ENCODE measurements around the gene CPXM1.
A peak's percentile ranks its signal among the peaks of the same experiment; 100 is the strongest.

The CPXM1 gene

DNA sequence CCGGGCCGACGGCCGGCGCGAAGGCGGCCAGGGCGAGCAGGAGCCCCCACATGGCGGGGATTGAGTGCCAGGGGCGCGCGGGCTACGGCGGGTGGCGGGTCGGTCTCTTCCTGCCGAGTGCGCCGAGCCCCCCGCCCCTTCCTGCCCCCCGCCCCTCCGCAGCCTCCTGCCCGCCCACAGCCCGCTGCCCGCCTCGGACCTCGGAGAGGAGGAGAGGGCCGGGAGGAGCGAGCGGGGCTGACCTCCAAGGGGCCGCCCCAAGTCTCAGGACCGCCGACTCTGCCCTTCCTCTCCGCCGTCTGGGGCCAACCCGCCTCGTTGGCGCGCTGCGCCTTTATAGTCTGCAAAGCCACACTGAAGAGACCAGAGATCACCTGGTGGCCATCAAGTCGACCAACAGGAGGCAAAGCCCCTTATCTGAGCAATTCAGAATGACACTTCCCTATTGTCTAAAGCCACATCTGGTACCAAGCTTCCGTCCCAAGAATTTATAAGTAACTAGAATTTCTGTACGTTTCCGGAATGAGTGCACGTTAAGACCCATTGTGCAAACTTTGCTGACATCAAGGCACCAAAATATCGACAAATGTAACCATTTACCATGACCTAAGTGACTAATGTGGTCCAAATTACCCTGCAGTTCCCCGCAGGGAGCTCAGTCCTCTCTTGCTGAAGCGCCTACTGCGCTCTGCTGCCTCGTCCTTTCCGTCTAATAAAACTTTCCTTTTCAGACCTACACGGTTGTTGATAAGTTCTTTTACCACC is at the start of gene CPXM1:
Gene CPXM1, minus strand, starts transcription at position 107 of the 765 bp plus-strand sequence. Its CDS starts 55 bp downstream, at position 52.
- peak within 1 kb of the TSS; percentile 92 for H3K27ac Mint-ChIP-seq
- peaks cover 56% of the 10 kb centered on the region for H3K27me3 Mint-ChIP-seq
- H3K9me3 Mint-ChIP-seq: no peaks in the 10 kb centered on the region
- peak within 1 kb of the TSS; percentile 89 for H3K4me3 Mint-ChIP-seq
- H3K4me1 Mint-ChIP-seq (ENCODE audit: low read depth): peaks cover 27% of the 10 kb centered on the region
- peaks cover 4% of the 10 kb centered on the region for H3K36me3 Mint-ChIP-seq (ENCODE audit: low read depth)

DNA sequence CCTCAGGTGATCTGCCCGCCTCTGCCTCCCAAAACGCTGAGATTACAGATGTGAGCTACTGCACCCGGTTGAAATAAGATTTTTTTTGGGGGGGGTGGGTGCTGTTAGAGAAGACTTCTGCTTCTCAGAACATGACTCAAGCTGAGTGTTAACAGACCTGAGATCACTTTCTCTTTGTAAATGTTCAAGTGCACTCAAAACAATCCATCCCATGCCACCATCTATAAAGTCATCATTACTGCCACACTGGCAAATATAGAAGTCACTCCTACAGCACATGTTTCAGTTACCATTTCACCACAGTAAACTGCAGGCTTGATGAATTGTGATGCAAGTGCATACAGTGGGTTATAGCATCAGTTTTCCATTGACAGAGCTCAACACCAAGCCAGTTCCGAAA is 49.1 kb upstream of the CPXM1 start:
- Mint-ChIP-seq H3K4me1 (ENCODE audit: low read depth) (peaks cover 31% of the 10 kb centered on the region), H3K4me3 (no peak overlapping the region), H3K27ac (no peak overlapping the region), H3K36me3 (ENCODE audit: low read depth) (peaks cover 17% of the 10 kb centered on the region), H3K27me3 (no peaks in the 10 kb centered on the region), H3K9me3 (no peaks in the 10 kb centered on the region)

DNA sequence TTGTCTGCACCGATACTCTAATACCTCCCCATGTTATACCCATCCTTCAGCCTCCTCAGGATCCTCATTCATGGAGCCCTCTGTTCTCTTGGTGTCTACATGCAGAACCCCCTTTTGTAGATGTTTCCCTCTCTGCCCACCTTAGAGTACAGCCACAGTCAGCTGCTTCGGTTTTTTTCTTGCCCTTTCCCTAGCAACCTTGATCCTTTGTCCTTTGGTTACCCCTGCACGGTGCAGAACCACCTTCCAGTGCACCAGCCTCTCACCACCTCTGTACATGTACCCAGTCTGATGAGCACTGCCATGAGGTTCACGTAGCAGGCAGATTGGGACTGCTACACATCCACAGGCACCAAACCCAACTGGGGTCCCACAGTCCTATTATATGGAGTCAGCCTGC is 47.4 kb upstream of the CPXM1 start:
- Mint-ChIP-seq H3K4me3 (no peak overlapping the region), H3K27me3 (no peaks in the 10 kb centered on the region), H3K9me3 (no peaks in the 10 kb centered on the region), H3K27ac (no peak overlapping the region), H3K36me3 (ENCODE audit: low read depth) (peaks cover 30% of the 10 kb centered on the region), H3K4me1 (ENCODE audit: low read depth) (peaks cover 41% of the 10 kb centered on the region)

GRCh38 chr20:2846698-2847097 is 46.3 kb upstream of the CPXM1 start:
- peaks cover 30% of the 10 kb centered on the region for H3K36me3 Mint-ChIP-seq (ENCODE audit: low read depth)
- no peak overlapping the region for H3K4me3 Mint-ChIP-seq
- no peaks in the 10 kb centered on the region for H3K9me3 Mint-ChIP-seq
- no peaks in the 10 kb centered on the region for H3K27me3 Mint-ChIP-seq
- no peak overlapping the region for H3K27ac Mint-ChIP-seq
- H3K4me1 Mint-ChIP-seq (ENCODE audit: low read depth): peaks cover 30% of the 10 kb centered on the region

- peaks cover 30% of the 10 kb centered on the region for H3K36me3 Mint-ChIP-seq (ENCODE audit: low read depth)
- H3K4me3 Mint-ChIP-seq: no peak overlapping the region
- H3K27me3 Mint-ChIP-seq: no peaks in the 10 kb centered on the region
- H3K9me3 Mint-ChIP-seq: no peaks in the 10 kb centered on the region
- peaks cover 34% of the 10 kb centered on the region for H3K4me1 Mint-ChIP-seq (ENCODE audit: low read depth)
- H3K27ac Mint-ChIP-seq: no peak overlapping the region
These were observed 45.2 kb upstream of the CPXM1 start for GRCh38 chr20:2845607-2846006.

DNA sequence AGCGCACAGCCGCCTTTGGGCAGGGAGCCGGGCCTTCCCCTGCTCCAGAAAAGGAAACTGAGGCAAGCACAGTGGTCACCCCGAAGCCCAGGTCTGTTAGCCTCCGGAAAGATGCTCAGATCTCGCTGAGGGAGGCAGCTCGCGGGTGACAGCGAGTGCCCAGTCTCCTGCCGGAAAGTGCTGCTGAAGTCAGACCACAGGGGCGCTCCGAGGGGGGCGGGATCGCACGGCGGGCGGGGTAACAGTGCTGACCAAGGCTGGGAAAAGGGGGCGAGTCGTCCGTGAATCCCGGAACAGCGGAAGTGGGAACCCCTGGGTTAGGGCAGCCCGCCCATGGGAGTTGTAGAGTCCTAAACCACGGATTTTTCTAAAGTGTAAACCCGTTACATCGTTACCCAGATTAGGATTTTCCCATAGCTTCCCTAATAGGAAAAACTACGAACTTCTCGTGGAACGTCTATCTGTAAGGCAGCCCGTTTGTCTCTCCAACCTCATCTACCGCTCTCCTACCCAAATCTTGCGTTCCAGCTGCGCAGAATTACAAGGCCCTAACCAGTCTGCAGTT is 40.6 kb upstream of the CPXM1 start:
- H3K27me3 Mint-ChIP-seq: no peaks in the 10 kb centered on the region
- peaks cover 46% of the 10 kb centered on the region for H3K4me1 Mint-ChIP-seq (ENCODE audit: low read depth)
- peaks cover 30% of the 10 kb centered on the region for H3K36me3 Mint-ChIP-seq (ENCODE audit: low read depth)

DNA sequence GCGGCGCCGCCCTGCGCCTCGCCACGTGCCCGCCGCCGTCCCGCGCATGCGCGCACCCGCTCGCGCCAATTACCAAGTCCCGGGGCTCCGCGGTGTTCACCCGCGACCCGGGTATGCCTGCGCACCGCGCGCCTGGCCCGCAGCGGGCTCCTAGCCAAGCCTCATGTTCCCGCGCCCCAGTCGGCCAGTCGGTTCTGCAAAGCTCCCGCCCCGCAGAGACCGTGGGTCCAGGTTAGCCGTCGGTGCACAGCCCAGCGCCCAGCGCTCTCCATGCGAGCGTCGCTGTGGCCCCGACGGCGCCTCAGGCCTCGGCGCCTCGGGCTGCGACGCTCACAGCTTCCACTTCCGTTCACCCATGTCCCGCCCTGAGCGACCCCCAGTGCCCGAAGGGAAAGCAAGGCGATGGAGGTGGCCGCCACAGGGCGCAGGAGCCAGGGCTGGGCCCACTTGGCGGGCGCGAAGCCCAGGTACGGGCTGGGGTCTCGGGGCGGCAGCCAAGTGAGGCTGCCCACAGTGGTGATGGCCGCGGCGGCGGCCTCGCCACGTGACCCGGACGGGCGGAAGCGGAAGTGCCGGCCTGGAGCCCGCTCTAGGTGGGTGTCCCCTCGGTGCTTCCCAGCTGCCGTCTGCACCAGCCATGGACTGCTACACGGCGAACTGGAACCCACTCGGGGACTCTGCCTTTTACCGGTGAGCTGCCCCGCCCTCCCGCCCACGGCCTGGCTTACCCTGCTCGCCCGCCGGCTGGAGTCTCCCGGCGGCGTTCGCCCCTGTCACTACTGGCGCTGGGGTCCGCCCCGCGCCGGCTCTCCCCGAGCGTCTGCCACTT is 39.9 kb upstream of the CPXM1 start, which contains the start of the genes PCED1A and VPS16:
Gene PCED1A, minus strand, starts transcription at position 518 of the 829 bp plus-strand sequence. CDS start 743 bp downstream, outside the sequence.
Gene VPS16, plus strand, starts transcription at position 608 of the 829 bp plus-strand sequence. Its CDS starts 30 bp downstream, at position 638.
- H3K27me3 Mint-ChIP-seq: no peaks in the 10 kb centered on the region
- peaks cover 29% of the 10 kb centered on the region for H3K36me3 Mint-ChIP-seq (ENCODE audit: low read depth)
- peak within 1 kb of the TSS; percentile 88 for H3K4me3 Mint-ChIP-seq
- peaks cover 3% of the 10 kb centered on the region for H3K9me3 Mint-ChIP-seq
- H3K27ac Mint-ChIP-seq: peak within 1 kb of the TSS; percentile 98
- H3K4me1 Mint-ChIP-seq (ENCODE audit: low read depth): peaks cover 43% of the 10 kb centered on the region

More for the DNA sequence above, 40.6 kb upstream of the CPXM1 start:
- Mint-ChIP-seq H3K4me3 (peak overlapping the region; percentile 87), H3K9me3 (peaks cover 3% of the 10 kb centered on the region), H3K27ac (peak overlapping the region; percentile 86)

- peaks cover 3% of the 10 kb centered on the region for H3K9me3 Mint-ChIP-seq
- H3K4me3 Mint-ChIP-seq: peak overlapping the region; percentile 88
- H3K36me3 Mint-ChIP-seq (ENCODE audit: low read depth): peaks cover 31% of the 10 kb centered on the region
- no peaks in the 10 kb centered on the region for H3K27me3 Mint-ChIP-seq
- H3K27ac Mint-ChIP-seq: peak overlapping the region; percentile 98
- peaks cover 37% of the 10 kb centered on the region for H3K4me1 Mint-ChIP-seq (ENCODE audit: low read depth)
These were observed 39.3 kb upstream of the CPXM1 start for GRCh38 chr20:2839732-2840137.

DNA sequence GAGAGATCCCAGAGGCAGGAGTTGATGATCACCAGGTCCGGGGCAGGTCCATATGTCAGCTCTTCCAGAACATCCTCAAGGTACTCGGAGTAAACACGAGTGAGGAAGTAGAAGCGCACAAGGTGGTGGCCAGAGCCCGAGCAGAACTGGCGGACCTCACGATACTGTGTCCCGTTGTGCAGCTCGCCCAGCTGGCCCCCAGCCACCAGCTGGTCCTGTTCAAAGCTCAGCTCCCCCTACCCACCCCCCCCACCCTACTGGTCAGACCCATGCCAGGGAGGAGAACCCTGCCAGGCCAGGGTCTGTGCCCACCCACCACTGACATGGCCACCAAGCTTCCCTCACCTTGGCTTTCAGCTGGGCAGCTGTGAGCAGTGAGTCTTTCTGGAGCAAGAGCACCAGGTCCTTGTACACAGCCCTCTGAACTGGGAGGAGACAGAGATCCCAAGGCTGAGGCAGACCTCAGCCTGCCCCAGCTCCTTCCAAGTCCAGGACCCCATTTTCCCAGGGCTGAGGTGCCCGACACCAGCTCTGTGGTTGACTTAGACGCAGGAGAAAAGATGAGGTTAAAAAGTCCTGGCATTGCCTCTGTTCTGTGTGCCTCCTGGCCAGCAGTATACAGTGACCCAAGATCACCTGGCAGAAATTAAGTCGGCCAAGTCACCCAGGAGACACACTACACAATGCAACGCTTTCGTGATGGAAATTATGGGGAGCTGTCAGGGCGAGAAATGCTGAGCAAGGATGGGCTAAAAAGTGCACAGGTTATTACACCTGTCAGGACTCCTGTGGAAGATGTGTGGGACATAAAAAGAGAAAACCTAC is 38.6 kb upstream of the CPXM1 start:
- Mint-ChIP-seq H3K27me3 (no peaks in the 10 kb centered on the region), H3K4me3 (peak overlapping the region; percentile 88), H3K4me1 (ENCODE audit: low read depth) (peaks cover 31% of the 10 kb centered on the region), H3K9me3 (peaks cover 3% of the 10 kb centered on the region), H3K36me3 (ENCODE audit: low read depth) (peaks cover 31% of the 10 kb centered on the region), H3K27ac (peak overlapping the region; percentile 98)

GRCh38 chr20:2838170-2838797 is 37.9 kb upstream of the CPXM1 start:
- H3K27me3 Mint-ChIP-seq: no peaks in the 10 kb centered on the region
- peaks cover 23% of the 10 kb centered on the region for H3K4me1 Mint-ChIP-seq (ENCODE audit: low read depth)
- H3K36me3 Mint-ChIP-seq (ENCODE audit: low read depth): peaks cover 23% of the 10 kb centered on the region
- H3K4me3 Mint-ChIP-seq: no peak overlapping the region
- peaks cover 3% of the 10 kb centered on the region for H3K9me3 Mint-ChIP-seq
- H3K27ac Mint-ChIP-seq: no peak overlapping the region

DNA sequence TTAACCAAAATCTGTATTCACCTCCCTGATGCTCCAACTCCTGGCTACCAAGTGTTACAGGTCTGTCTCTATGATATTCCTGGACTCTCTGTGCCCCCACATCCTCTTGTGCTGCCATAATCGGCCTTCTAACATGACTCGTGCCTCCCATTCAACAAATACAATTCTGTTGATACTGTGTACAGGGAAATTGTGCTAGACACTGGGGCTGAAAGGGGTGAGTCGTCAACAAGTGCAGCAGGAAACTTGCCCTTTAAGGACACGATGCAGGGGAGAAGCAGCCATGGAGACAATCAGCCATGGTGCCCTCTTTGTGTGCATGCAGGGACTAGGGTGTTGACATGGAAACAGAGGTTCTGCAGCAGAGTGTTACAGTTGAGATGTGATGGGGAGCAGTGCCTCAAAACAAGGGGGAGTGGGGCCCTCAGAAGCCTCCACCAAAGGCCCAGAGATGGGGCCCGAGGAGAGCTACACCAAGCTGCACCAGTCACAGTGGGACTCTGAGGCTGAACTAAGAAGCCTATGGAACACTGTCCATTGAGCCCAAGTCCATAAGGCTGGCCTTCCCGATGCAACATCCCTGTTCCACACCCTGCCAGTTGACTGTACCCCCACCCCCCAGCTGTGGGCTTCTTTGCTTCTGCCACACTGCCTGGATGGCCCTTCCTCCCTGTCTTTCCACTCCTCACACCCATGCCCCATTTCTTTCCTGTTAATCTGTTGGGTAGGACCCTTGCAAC is 37.0 kb upstream of the CPXM1 start:
- Mint-ChIP-seq H3K4me3 (no peak overlapping the region), H3K36me3 (ENCODE audit: low read depth) (peaks cover 23% of the 10 kb centered on the region), H3K27me3 (no peaks in the 10 kb centered on the region), H3K27ac (no peak overlapping the region), H3K9me3 (peaks cover 3% of the 10 kb centered on the region), H3K4me1 (ENCODE audit: low read depth) (peaks cover 19% of the 10 kb centered on the region)

- no peak overlapping the region for H3K27ac Mint-ChIP-seq
- no peaks in the 10 kb centered on the region for H3K27me3 Mint-ChIP-seq
- H3K9me3 Mint-ChIP-seq: peaks cover 3% of the 10 kb centered on the region
- peaks cover 23% of the 10 kb centered on the region for H3K36me3 Mint-ChIP-seq (ENCODE audit: low read depth)
- no peak overlapping the region for H3K4me3 Mint-ChIP-seq
- H3K4me1 Mint-ChIP-seq (ENCODE audit: low read depth): peaks cover 20% of the 10 kb centered on the region
These were observed 35.6 kb upstream of the CPXM1 start for GRCh38 chr20:2836035-2836434.

- peaks cover 23% of the 10 kb centered on the region for H3K36me3 Mint-ChIP-seq (ENCODE audit: low read depth)
- no peaks in the 10 kb centered on the region for H3K27me3 Mint-ChIP-seq
- peaks cover 3% of the 10 kb centered on the region for H3K9me3 Mint-ChIP-seq
- H3K27ac Mint-ChIP-seq: no peak overlapping the region
- peaks cover 20% of the 10 kb centered on the region for H3K4me1 Mint-ChIP-seq (ENCODE audit: low read depth)
- H3K4me3 Mint-ChIP-seq: no peak overlapping the region
These were observed 34.9 kb upstream of the CPXM1 start for GRCh38 chr20:2835331-2835796.
